ENCODE measurements around the gene EXOC2. TPM values are rescaled to one million over a fixed set of nuclear protein-coding genes. Genes with fewer than 3 reads are reported as not detected.

The EXOC2 gene
- total and polyA plus RNA-seq, 4 experiments from 2014 or later: 38.2 to 48.3 (median 46.1) TPM

GRCh38 chr6:456358-456867 lies 236.5 kb downstream of the EXOC2 start:
- DNase-seq: no peak
- intact Hi-C loops (cut with micrococcal nuclease): no loop called here
- Mint-ChIP-seq H3K27me3 (no peaks in the 10 kb centered on the region), H3K9me3 (peaks cover 0 to 3% (median 0%) of the 10 kb centered on the region in 8 donors), H3K4me1 (peaks cover 0 to 5% (median 2%) of the 10 kb centered on the region in 4 donors), H3K36me3 (no peaks in the 10 kb centered on the region), H3K4me3 (no peak overlapping the region), H3K27ac (no peak overlapping the region)
- Histone ChIP-seq H3K27me3 (ENCODE audit: insufficient read depth, low read length) (no peaks in the 10 kb centered on the region), H3K4me3 (ENCODE audit: low read length in 2 of 2) (no peak overlapping the region), H3K36me3 (ENCODE audit: insufficient read depth, low read length) (no peaks in the 10 kb centered on the region), H3K4me1 (ENCODE audit: insufficient read depth, low read length) (no peaks in the 10 kb centered on the region), H3K9me3 (ENCODE audit: control insufficient read depth in 1 of 2, low read length in 2 of 2) (no peaks in the 10 kb centered on the region), H3K27ac (ENCODE audit: low read depth, low read length) (no peak overlapping the region)
- ChIA-PET POLR2A (ENCODE audit: partially characterized antibody) (no interaction called here), CTCF (ENCODE audit: partially characterized antibody) (no interaction called here)

DNA sequence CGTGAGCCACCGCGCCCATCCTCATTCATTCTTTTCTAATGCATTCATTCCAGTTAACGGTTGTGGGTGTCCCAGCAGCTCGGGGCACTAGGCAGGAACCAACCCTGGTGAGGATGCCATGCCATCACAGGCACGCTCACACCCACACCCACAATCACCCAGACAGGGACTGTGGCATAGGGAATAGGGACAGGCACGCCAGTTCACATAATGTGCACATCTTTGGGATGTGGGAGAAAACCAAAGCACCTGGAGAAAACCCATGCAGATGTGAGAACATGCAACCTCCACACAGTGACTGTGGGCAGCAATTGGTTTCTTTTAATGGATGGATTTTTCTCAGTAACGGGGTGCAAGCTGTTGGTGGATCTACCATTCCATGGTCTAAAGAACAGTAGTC lies 237.1 kb downstream of the EXOC2 start:
- Mint-ChIP-seq H3K9me3 (peaks cover 0 to 3% (median 0%) of the 10 kb centered on the region in 8 donors), H3K27ac (peak overlapping the region in 1 of 7 donors; percentile 57), H3K4me3 (no peak overlapping the region), H3K4me1 (peaks cover 0 to 5% (median 2%) of the 10 kb centered on the region in 4 donors), H3K27me3 (no peaks in the 10 kb centered on the region), H3K36me3 (no peaks in the 10 kb centered on the region)
- Histone ChIP-seq H3K36me3 (ENCODE audit: insufficient read depth, low read length) (no peaks in the 10 kb centered on the region), H3K27me3 (ENCODE audit: insufficient read depth, low read length) (no peaks in the 10 kb centered on the region), H3K9me3 (ENCODE audit: control insufficient read depth in 1 of 2, low read length in 2 of 2) (no peaks in the 10 kb centered on the region), H3K4me3 (ENCODE audit: low read length in 2 of 2) (no peak overlapping the region), H3K27ac (ENCODE audit: low read depth, low read length) (no peak overlapping the region), H3K4me1 (ENCODE audit: insufficient read depth, low read length) (no peaks in the 10 kb centered on the region)
- intact Hi-C loops (cut with micrococcal nuclease): no loop called here
- ChIA-PET CTCF (ENCODE audit: partially characterized antibody) (no interaction called here), POLR2A (ENCODE audit: partially characterized antibody) (no interaction called here)
- no peak for DNase-seq

DNA sequence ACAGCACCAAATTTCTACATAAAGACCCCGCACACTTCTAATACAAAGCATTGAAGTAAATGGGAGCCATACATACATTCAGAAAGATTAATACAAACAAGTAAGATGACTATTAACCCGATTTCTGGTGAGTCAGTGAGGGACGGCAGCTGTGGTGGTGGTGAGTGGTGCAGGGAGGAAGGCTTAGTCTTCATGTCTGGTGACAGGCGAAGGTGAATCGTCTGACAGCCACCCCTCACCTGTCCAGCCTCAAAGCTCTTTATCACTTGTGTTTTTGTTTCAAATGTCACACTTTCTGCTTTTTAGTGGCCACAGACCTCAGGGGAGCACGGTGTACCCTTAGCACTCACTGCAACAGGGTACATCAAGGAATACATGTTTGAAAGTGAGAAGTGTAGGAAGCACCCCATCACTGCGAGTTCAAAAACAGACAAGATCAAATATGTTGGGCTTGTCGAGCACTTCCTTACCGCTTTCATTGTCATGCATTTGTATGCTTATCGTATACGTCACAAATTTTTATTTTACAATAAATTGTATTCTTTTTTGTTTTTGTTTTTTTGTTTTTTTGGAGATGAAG lies 237.8 kb downstream of the EXOC2 start:
- POLR2A ChIA-PET (ENCODE audit: partially characterized antibody): interaction anchor here (1.1 kb wide), 1 partner anchor 8 kb away, joined by 3 read pairs; no protein-coding TSS in a partner anchor
- H3K4me1 Mint-ChIP-seq: peaks cover 0 to 5% (median 2%) of the 10 kb centered on the region in 4 donors

GRCh38 chr6:454148-454991 lies 238.6 kb downstream of the EXOC2 start:
- no peak overlapping the region for H3K4me3 Mint-ChIP-seq
- intact Hi-C loops (cut with micrococcal nuclease): no loop called here
- ChIA-PET POLR2A (ENCODE audit: partially characterized antibody) (interaction anchor here (1.1 kb wide), 1 partner anchor 8 kb away, joined by 3 read pairs; no protein-coding TSS in a partner anchor), CTCF (ENCODE audit: partially characterized antibody) (no interaction called here)
- no peaks in the 10 kb centered on the region for H3K27me3 Mint-ChIP-seq
- no peaks in the 10 kb centered on the region for H3K36me3 Mint-ChIP-seq
- DNase-seq: no peak
- Histone ChIP-seq H3K4me3 (ENCODE audit: low read length in 2 of 2) (no peak overlapping the region), H3K27ac (ENCODE audit: low read depth, low read length) (no peak overlapping the region), H3K27me3 (ENCODE audit: insufficient read depth, low read length) (no peaks in the 10 kb centered on the region), H3K4me1 (ENCODE audit: insufficient read depth, low read length) (no peaks in the 10 kb centered on the region), H3K36me3 (ENCODE audit: insufficient read depth, low read length) (no peaks in the 10 kb centered on the region), H3K9me3 (ENCODE audit: control insufficient read depth in 1 of 2, low read length in 2 of 2) (no peaks in the 10 kb centered on the region)
- peak overlapping the region in 1 of 7 donors; percentile 27 for H3K27ac Mint-ChIP-seq
- peaks cover 0 to 5% (median 2%) of the 10 kb centered on the region in 4 donors for H3K4me1 Mint-ChIP-seq
- peaks cover 0 to 3% (median 0%) of the 10 kb centered on the region in 8 donors for H3K9me3 Mint-ChIP-seq

More for the DNA sequence above, 237.8 kb downstream of the EXOC2 start:
- Mint-ChIP-seq H3K9me3 (peaks cover 0 to 3% (median 0%) of the 10 kb centered on the region in 8 donors), H3K36me3 (no peaks in the 10 kb centered on the region), H3K27ac (no peak overlapping the region), H3K27me3 (no peaks in the 10 kb centered on the region), H3K4me3 (peak overlapping the region in 1 of 8 donors; percentile 4)
- H3K36me3 ChIP-seq (ENCODE audit: insufficient read depth, low read length): no peaks in the 10 kb centered on the region
- H3K9me3 ChIP-seq (ENCODE audit: control insufficient read depth in 1 of 2, low read length in 2 of 2): no peaks in the 10 kb centered on the region
- no peak overlapping the region for H3K27ac ChIP-seq (ENCODE audit: low read depth, low read length)
- H3K4me1 ChIP-seq (ENCODE audit: insufficient read depth, low read length): no peaks in the 10 kb centered on the region
- no peaks in the 10 kb centered on the region for H3K27me3 ChIP-seq (ENCODE audit: insufficient read depth, low read length)
- H3K4me3 ChIP-seq (ENCODE audit: low read length in 2 of 2): no peak overlapping the region
- intact Hi-C loops (cut with micrococcal nuclease): no loop called here
- CTCF ChIA-PET (ENCODE audit: partially characterized antibody): no interaction called here
- no peak for DNase-seq

- H3K4me1 Mint-ChIP-seq: peaks cover 6 to 12% (median 8%) of the 10 kb centered on the region in 4 donors
- Histone ChIP-seq H3K27ac (ENCODE audit: low read depth, low read length) (no peak overlapping the region), H3K9me3 (ENCODE audit: control insufficient read depth in 1 of 2, low read length in 2 of 2) (no peaks in the 10 kb centered on the region), H3K4me3 (ENCODE audit: low read length in 2 of 2) (no peak overlapping the region), H3K4me1 (ENCODE audit: insufficient read depth, low read length) (peaks cover 8% of the 10 kb centered on the region), H3K36me3 (ENCODE audit: insufficient read depth, low read length) (no peaks in the 10 kb centered on the region), H3K27me3 (ENCODE audit: insufficient read depth, low read length) (no peaks in the 10 kb centered on the region)
- no peaks in the 10 kb centered on the region for H3K9me3 Mint-ChIP-seq
- no peaks in the 10 kb centered on the region for H3K27me3 Mint-ChIP-seq
- CTCF ChIA-PET (ENCODE audit: partially characterized antibody): no interaction called here
- H3K27ac Mint-ChIP-seq: no peak overlapping the region
- DNase-seq: no peak
- H3K36me3 Mint-ChIP-seq: no peaks in the 10 kb centered on the region
- POLR2A ChIA-PET (ENCODE audit: partially characterized antibody): no interaction called here
- H3K4me3 Mint-ChIP-seq: no peak overlapping the region
- intact Hi-C loops (cut with micrococcal nuclease): no loop called here
These were observed 239.8 kb downstream of the EXOC2 start for GRCh38 chr6:453152-453551.

GRCh38 chr6:452301-453067 lies 240.5 kb downstream of the EXOC2 start:
- ChIA-PET POLR2A (ENCODE audit: partially characterized antibody) (no interaction called here), CTCF (ENCODE audit: partially characterized antibody) (no interaction called here)
- Histone ChIP-seq H3K36me3 (ENCODE audit: insufficient read depth, low read length) (no peaks in the 10 kb centered on the region), H3K4me3 (ENCODE audit: low read length in 2 of 2) (no peak overlapping the region), H3K27me3 (ENCODE audit: insufficient read depth, low read length) (no peaks in the 10 kb centered on the region), H3K9me3 (ENCODE audit: control insufficient read depth in 1 of 2, low read length in 2 of 2) (no peaks in the 10 kb centered on the region), H3K27ac (ENCODE audit: low read depth, low read length) (no peak overlapping the region), H3K4me1 (ENCODE audit: insufficient read depth, low read length) (peaks cover 14% of the 10 kb centered on the region)
- Mint-ChIP-seq H3K36me3 (no peaks in the 10 kb centered on the region), H3K4me3 (no peak overlapping the region), H3K9me3 (no peaks in the 10 kb centered on the region), H3K27ac (no peak overlapping the region), H3K4me1 (peaks cover 12 to 19% (median 14%) of the 10 kb centered on the region in 4 donors), H3K27me3 (no peaks in the 10 kb centered on the region)
- intact Hi-C loops (cut with micrococcal nuclease): no loop called here
- DNase-seq: no peak

DNA sequence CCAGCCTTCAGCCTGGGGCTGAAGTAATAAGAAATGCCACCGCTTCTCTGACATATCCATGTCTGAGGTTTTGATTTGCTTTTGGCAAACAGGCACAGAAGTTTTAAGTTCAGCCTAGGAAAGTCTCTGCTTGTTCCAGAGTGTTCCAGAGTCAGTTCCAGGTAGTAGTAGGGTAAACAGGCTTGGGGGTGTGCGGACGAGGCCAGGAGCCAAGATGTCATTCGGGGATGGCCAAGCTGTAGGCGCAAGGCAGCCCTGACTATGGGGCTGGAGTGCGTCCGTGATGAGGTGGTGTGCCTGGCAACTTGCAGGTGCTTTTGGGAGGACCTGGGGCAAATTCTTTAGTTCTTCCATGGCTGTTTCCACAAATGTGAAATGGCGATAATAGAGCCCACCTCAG lies 241.1 kb downstream of the EXOC2 start:
- CTCF ChIA-PET (ENCODE audit: partially characterized antibody): no interaction called here
- intact Hi-C loops (cut with micrococcal nuclease): no loop called here
- H3K4me1 Mint-ChIP-seq: peaks cover 12 to 25% (median 18%) of the 10 kb centered on the region in 4 donors
- Histone ChIP-seq H3K36me3 (ENCODE audit: insufficient read depth, low read length) (no peaks in the 10 kb centered on the region), H3K27ac (ENCODE audit: low read depth, low read length) (no peak overlapping the region), H3K9me3 (ENCODE audit: control insufficient read depth in 1 of 2, low read length in 2 of 2) (no peaks in the 10 kb centered on the region), H3K4me3 (ENCODE audit: low read length in 2 of 2) (no peak overlapping the region), H3K27me3 (ENCODE audit: insufficient read depth, low read length) (no peaks in the 10 kb centered on the region), H3K4me1 (ENCODE audit: insufficient read depth, low read length) (peaks cover 21% of the 10 kb centered on the region)
- H3K9me3 Mint-ChIP-seq: no peaks in the 10 kb centered on the region
- H3K4me3 Mint-ChIP-seq: no peak overlapping the region
- H3K27ac Mint-ChIP-seq: no peak overlapping the region
- POLR2A ChIA-PET (ENCODE audit: partially characterized antibody): no interaction called here
- peaks cover 0 to under 1% of the 10 kb centered on the region in 2 donors for H3K36me3 Mint-ChIP-seq
- no peak for DNase-seq
- peaks cover 0 to under 1% of the 10 kb centered on the region in 2 donors for H3K27me3 Mint-ChIP-seq

All from CD4-positive, alpha-beta memory T cell (primary cell).